ENCODE data around the gene SYT13. TPM values are rescaled to one million over a fixed set of nuclear protein-coding genes. Genes with fewer than 3 reads are reported as not detected.

Gene SYT13
- total and polyA plus RNA-seq, 4 donors = 21.5 to 78.4 (median 68.4) TPM

GRCh38 chr11:45266676-45267020, 19.5 kb downstream of the SYT13 start:
- Histone ChIP-seq H3K4me3 (ENCODE audit: low read depth, low read length) (no peak overlapping the region), H3K9me3 (ENCODE audit: control insufficient read depth, insufficient read depth, low read length) (no peaks in the 10 kb centered on the region), H3K27me3 (ENCODE audit: control insufficient read depth, insufficient read depth, low read length) (no peaks in the 10 kb centered on the region), H3K27ac (ENCODE audit: low read depth, low read length) (no peak overlapping the region), H3K36me3 (ENCODE audit: control insufficient read depth, insufficient read depth, low read length) (no peaks in the 10 kb centered on the region), H3K4me1 (ENCODE audit: control insufficient read depth, insufficient read depth, low read length) (peaks cover 14% of the 10 kb centered on the region)
- WGBS (ENCODE audit: insufficient coverage) = 36% methylated on average over 1 of the region's 1 CpG
- no peak for DNase-seq (ENCODE audit: low read depth in 4 of 6, low spot score in 6 of 6)

- Histone ChIP-seq H3K27ac (ENCODE audit: low read depth, low read length) (no peak overlapping the region), H3K27me3 (ENCODE audit: control insufficient read depth, insufficient read depth, low read length) (no peaks in the 10 kb centered on the region), H3K36me3 (ENCODE audit: control insufficient read depth, insufficient read depth, low read length) (no peaks in the 10 kb centered on the region), H3K4me1 (ENCODE audit: control insufficient read depth, insufficient read depth, low read length) (peaks cover 14% of the 10 kb centered on the region), H3K9me3 (ENCODE audit: control insufficient read depth, insufficient read depth, low read length) (no peaks in the 10 kb centered on the region), H3K4me3 (ENCODE audit: low read depth, low read length) (no peak overlapping the region)
- no peak for DNase-seq (ENCODE audit: low read depth in 4 of 6, low spot score in 6 of 6)
- WGBS (ENCODE audit: insufficient coverage) = no CpG with 5 or more reads among the region's 2 CpGs
Measured at GRCh38 chr11:45265969-45266675, 20.0 kb downstream of the SYT13 start.

DNA sequence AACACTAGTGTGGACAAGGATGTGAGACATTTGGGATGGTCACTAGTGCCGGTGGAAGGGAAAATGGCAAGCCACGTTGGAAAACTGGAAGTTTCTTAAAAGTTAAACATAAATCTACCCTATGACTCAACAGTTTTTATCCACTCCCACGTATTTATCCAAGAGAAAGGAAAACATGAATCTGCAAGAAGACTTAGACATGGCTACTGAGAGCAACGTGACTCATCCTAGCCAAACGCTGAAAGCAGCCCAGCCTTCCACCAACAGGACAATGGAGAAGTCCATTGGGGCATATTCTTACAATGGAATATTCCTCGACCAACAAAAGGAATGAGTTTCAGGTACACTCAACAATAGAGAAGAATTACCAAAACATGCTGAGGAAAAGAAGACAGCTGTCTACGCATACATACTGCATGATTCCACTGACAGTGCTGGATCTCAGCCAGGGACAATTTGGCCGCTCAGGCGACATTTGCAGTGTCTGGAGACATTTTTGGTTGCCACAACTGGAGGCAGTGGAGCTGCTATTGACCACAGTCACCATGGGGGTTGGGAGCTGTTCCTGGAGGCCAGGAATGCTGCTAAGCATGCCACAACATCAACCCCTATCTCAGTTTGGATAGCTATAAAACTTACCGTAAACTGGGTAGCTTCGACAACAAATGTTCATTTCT, 21.2 kb downstream of the SYT13 start:
- Histone ChIP-seq H3K4me1 (ENCODE audit: control insufficient read depth, insufficient read depth, low read length) (peaks cover 14% of the 10 kb centered on the region), H3K36me3 (ENCODE audit: control insufficient read depth, insufficient read depth, low read length) (no peaks in the 10 kb centered on the region), H3K9me3 (ENCODE audit: control insufficient read depth, insufficient read depth, low read length) (no peaks in the 10 kb centered on the region), H3K27ac (ENCODE audit: low read depth, low read length) (no peak overlapping the region), H3K4me3 (ENCODE audit: low read depth, low read length) (no peak overlapping the region), H3K27me3 (ENCODE audit: control insufficient read depth, insufficient read depth, low read length) (no peaks in the 10 kb centered on the region)
- 76% methylated on average over 7 of the region's 11 CpGs for WGBS (ENCODE audit: insufficient coverage)
- DNase-seq (ENCODE audit: low read depth in 4 of 6, low spot score in 6 of 6) = no peak

DNA sequence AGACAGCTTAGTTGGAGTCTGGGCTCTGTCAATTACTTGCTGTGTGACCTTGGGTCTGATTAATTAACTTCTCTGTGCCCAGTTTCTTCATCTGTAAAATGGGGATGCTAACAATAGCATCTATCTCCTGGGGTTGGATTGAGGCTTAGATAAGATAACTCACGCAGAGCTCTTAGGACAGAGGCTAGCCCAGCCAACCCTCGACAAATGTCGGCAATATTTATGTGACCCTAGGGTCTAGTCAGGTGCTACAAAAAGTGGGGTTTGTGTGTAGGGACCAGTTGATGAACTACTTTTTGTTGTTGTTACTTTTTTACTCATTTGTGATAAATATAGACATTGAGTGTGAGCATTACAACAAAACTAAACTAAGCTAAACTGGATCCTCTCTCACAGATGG, 22.4 kb downstream of the SYT13 start:
- Histone ChIP-seq H3K36me3 (ENCODE audit: control insufficient read depth, insufficient read depth, low read length) (no peaks in the 10 kb centered on the region), H3K9me3 (ENCODE audit: control insufficient read depth, insufficient read depth, low read length) (no peaks in the 10 kb centered on the region), H3K4me1 (ENCODE audit: control insufficient read depth, insufficient read depth, low read length) (peaks cover 14% of the 10 kb centered on the region), H3K27me3 (ENCODE audit: control insufficient read depth, insufficient read depth, low read length) (no peaks in the 10 kb centered on the region), H3K27ac (ENCODE audit: low read depth, low read length) (no peak overlapping the region), H3K4me3 (ENCODE audit: low read depth, low read length) (no peak overlapping the region)
- DNase-seq (ENCODE audit: low read depth in 4 of 6, low spot score in 6 of 6) = no peak
- WGBS (ENCODE audit: insufficient coverage) = 90% methylated on average over 3 of the region's 3 CpGs

DNA sequence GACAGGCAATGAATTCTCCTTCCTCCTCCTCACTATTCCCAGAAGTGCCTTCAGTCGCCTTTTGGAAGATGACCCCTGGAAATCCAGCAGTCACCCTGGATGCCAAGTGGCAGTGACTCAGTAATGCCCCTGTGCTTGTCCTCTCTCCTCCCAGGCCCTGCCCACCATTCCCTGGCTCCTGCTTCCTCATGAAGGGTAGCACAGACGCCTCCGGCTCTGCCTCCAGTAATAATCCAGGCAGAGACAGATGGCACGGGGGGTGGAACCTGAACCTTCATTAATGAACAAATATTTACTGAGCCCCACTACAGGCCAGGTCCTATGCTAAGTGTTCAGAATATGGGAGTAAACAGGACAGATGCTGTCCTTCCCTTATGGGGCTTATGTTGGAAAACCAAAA, 23.2 kb downstream of the SYT13 start:
- Histone ChIP-seq H3K9me3 (ENCODE audit: control insufficient read depth, insufficient read depth, low read length) (no peaks in the 10 kb centered on the region), H3K27ac (ENCODE audit: low read depth, low read length) (no peak overlapping the region), H3K4me3 (ENCODE audit: low read depth, low read length) (no peak overlapping the region), H3K4me1 (ENCODE audit: control insufficient read depth, insufficient read depth, low read length) (peaks cover 9% of the 10 kb centered on the region), H3K36me3 (ENCODE audit: control insufficient read depth, insufficient read depth, low read length) (no peaks in the 10 kb centered on the region), H3K27me3 (ENCODE audit: control insufficient read depth, insufficient read depth, low read length) (no peaks in the 10 kb centered on the region)
- no peak for DNase-seq (ENCODE audit: low read depth in 4 of 6, low spot score in 6 of 6)
- 94% methylated on average over 2 of the region's 4 CpGs for WGBS (ENCODE audit: insufficient coverage)

DNA sequence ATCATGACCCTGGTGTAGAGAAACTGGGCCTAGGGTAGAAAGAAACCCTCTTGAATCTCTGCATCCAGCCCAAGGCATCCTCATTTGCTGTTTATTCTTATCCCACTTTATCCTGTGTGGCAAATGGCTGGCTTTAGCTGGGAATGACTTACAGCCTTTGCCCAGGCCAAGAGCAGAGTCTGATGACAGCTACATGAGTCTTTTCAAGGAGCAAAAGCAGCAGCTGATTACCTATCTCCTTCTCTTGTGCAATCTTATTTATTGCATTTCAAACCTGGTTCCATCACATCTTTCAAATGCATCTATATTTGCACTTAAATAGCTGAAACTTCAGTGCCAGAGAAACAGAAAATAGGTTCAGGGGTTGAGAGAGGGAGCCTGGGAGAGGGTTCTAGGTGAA, 26.1 kb downstream of the SYT13 start:
- Histone ChIP-seq H3K36me3 (ENCODE audit: control insufficient read depth, insufficient read depth, low read length) (peaks cover 3% of the 10 kb centered on the region), H3K4me3 (ENCODE audit: low read depth, low read length) (no peak overlapping the region), H3K27ac (ENCODE audit: low read depth, low read length) (no peak overlapping the region), H3K9me3 (ENCODE audit: control insufficient read depth, insufficient read depth, low read length) (no peaks in the 10 kb centered on the region), H3K27me3 (ENCODE audit: control insufficient read depth, insufficient read depth, low read length) (no peaks in the 10 kb centered on the region), H3K4me1 (ENCODE audit: control insufficient read depth, insufficient read depth, low read length) (no peaks in the 10 kb centered on the region)
- DNase-seq (ENCODE audit: low read depth in 4 of 6, low spot score in 6 of 6) = no peak

- peak in 1 of 6 donors; percentile 33 for DNase-seq (ENCODE audit: low read depth in 4 of 6, low spot score in 6 of 6)
- 59% methylated on average over 2 of the region's 3 CpGs for WGBS (ENCODE audit: insufficient coverage)
- Histone ChIP-seq H3K27ac (ENCODE audit: low read depth, low read length) (no peak overlapping the region), H3K27me3 (ENCODE audit: control insufficient read depth, insufficient read depth, low read length) (no peaks in the 10 kb centered on the region), H3K4me3 (ENCODE audit: low read depth, low read length) (no peak overlapping the region), H3K4me1 (ENCODE audit: control insufficient read depth, insufficient read depth, low read length) (no peaks in the 10 kb centered on the region), H3K36me3 (ENCODE audit: control insufficient read depth, insufficient read depth, low read length) (peaks cover 7% of the 10 kb centered on the region), H3K9me3 (ENCODE audit: control insufficient read depth, insufficient read depth, low read length) (no peaks in the 10 kb centered on the region)
Measured at GRCh38 chr11:45259592-45259991, 26.5 kb downstream of the SYT13 start.

- WGBS (ENCODE audit: insufficient coverage) = 11% methylated on average over 2 of the region's 4 CpGs
- H3K27ac ChIP-seq (ENCODE audit: low read depth, low read length) = no peak overlapping the region
- DNase-seq (ENCODE audit: low read depth in 4 of 6, low spot score in 6 of 6) = peak in 2 of 6 donors; percentile 67 to 85
Measured at GRCh38 chr11:45258982-45259530, 27.1 kb downstream of the SYT13 start.

GRCh38 chr11:45254070-45254469, 32.1 kb downstream of the SYT13 start:
- peaks cover 8% of the 10 kb centered on the region for H3K4me1 ChIP-seq (ENCODE audit: control insufficient read depth, insufficient read depth, low read length)
- H3K27me3 ChIP-seq (ENCODE audit: control insufficient read depth, insufficient read depth, low read length) = peaks cover 2% of the 10 kb centered on the region
- H3K9me3 ChIP-seq (ENCODE audit: control insufficient read depth, insufficient read depth, low read length) = no peaks in the 10 kb centered on the region
- H3K4me3 ChIP-seq (ENCODE audit: low read depth, low read length) = no peak overlapping the region
- no peak for DNase-seq (ENCODE audit: low read depth in 4 of 6, low spot score in 6 of 6)
- H3K36me3 ChIP-seq (ENCODE audit: control insufficient read depth, insufficient read depth, low read length) = peaks cover 18% of the 10 kb centered on the region
- H3K27ac ChIP-seq (ENCODE audit: low read depth, low read length) = no peak overlapping the region
- 98% methylated on average over 4 of the region's 4 CpGs for WGBS (ENCODE audit: insufficient coverage)

More at GRCh38 chr11:45258982-45259530, 27.1 kb downstream of the SYT13 start:
- H3K4me3 ChIP-seq (ENCODE audit: low read depth, low read length) = no peak overlapping the region
- H3K27me3 ChIP-seq (ENCODE audit: control insufficient read depth, insufficient read depth, low read length) = no peaks in the 10 kb centered on the region
- peaks cover 8% of the 10 kb centered on the region for H3K36me3 ChIP-seq (ENCODE audit: control insufficient read depth, insufficient read depth, low read length)
- no peaks in the 10 kb centered on the region for H3K4me1 ChIP-seq (ENCODE audit: control insufficient read depth, insufficient read depth, low read length)
- H3K9me3 ChIP-seq (ENCODE audit: control insufficient read depth, insufficient read depth, low read length) = no peaks in the 10 kb centered on the region

- H3K4me3 ChIP-seq (ENCODE audit: low read depth, low read length) = no peak overlapping the region
- H3K36me3 ChIP-seq (ENCODE audit: control insufficient read depth, insufficient read depth, low read length) = peaks cover 18% of the 10 kb centered on the region
- DNase-seq (ENCODE audit: low read depth in 4 of 6, low spot score in 6 of 6) = no peak
- H3K27me3 ChIP-seq (ENCODE audit: control insufficient read depth, insufficient read depth, low read length) = peaks cover 2% of the 10 kb centered on the region
- peaks cover 8% of the 10 kb centered on the region for H3K4me1 ChIP-seq (ENCODE audit: control insufficient read depth, insufficient read depth, low read length)
- H3K9me3 ChIP-seq (ENCODE audit: control insufficient read depth, insufficient read depth, low read length) = no peaks in the 10 kb centered on the region
- 93% methylated on average over 5 of the region's 9 CpGs for WGBS (ENCODE audit: insufficient coverage)
- H3K27ac ChIP-seq (ENCODE audit: low read depth, low read length) = no peak overlapping the region
Measured at GRCh38 chr11:45253640-45254039, 32.5 kb downstream of the SYT13 start.
